Heart left ventricle (tissue), 13 donors: ENCODE data around the gene SMIM32.

Experiments
- POLR2A ChIP-seq, 2 donors: fragments of 450-650 bp; IDR thresholded peaks; one replicate each; pipeline ENCODE4 v1.6.1; 2017; ENCODE audit warnings: antibody characterized with exemption in 2 of 2, mild to moderate bottlenecking in 2 of 2, moderate library complexity in 2 of 2
- TF ChIP-seq, protein P1 (sequence below), 12 donors: fragments of 200-600 bp; sonication (generic) in 4 of 12; IDR thresholded peaks; one replicate each; pipeline versions ENCODE4 v1.5.0 to v1.8.0; 2018 to 2022; ENCODE audit warnings: antibody characterized with exemption in 12 of 12, mild to moderate bottlenecking in 5 of 12
- donor health status: ischemic (EF 13 %, LVEDD 7.1; RV severe dilation, severe dysfunction).
- donor health status: DM: no; HTN: yes; CAD: no.
- donor health status: DM: no; HTN: no; CAD: no.
- donor health status: ischemic (EF 25% LVEDD 6.9; RV normal size, moderate dysfunction).
- donor health status: ischemic (EF 25% LVEDD 5.7; RV mildly dilated, moderate dysfunction).
- donor health status: ischemic (EF 35%, LVEDD 5.7; RV mildly dilated, moderate dysfunction).
- donor health status: nonischemic (EF 11% LVEDD 7.7; RV severe dilation, severe dysfunction).
- donor health status: DM: yes; HTN: yes; CAD: no.
- donor health status: PGD.
- donor health status: ischemic (EF 29% LVEDD 5.4; RV normal size, mild dysfunction).
- donor health status: nonischemic (EF 23%, LVEDD 6.1; RV moderate dilation, normal function).

DNA sequence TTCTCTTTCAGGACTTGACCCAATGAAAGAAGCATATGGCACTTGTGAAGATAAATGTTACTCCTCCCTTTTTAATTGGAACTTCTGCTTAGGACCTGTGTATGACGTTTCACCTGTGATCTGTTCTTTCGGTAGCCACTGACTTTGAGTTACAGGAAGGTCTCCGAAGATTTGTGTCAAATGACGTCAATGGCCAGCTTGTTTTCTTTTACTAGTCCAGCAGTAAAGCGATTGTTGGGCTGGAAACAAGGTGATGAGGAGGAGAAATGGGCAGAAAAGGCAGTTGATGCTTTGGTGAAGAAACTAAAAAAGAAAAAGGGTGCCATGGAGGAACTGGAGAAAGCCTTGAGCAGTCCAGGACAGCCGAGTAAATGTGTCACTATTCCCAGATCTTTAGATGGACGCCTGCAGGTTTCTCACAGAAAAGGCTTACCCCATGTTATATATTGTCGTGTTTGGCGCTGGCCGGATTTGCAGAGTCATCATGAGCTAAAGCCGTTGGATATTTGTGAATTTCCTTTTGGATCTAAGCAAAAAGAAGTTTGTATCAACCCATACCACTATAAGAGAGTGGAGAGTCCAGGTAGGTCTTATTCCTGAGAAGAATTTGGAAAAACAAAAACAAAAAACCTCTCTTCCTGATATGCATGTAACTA, 39.3 kb downstream of the SMIM32 start:
- TF ChIP-seq, protein P1, sequence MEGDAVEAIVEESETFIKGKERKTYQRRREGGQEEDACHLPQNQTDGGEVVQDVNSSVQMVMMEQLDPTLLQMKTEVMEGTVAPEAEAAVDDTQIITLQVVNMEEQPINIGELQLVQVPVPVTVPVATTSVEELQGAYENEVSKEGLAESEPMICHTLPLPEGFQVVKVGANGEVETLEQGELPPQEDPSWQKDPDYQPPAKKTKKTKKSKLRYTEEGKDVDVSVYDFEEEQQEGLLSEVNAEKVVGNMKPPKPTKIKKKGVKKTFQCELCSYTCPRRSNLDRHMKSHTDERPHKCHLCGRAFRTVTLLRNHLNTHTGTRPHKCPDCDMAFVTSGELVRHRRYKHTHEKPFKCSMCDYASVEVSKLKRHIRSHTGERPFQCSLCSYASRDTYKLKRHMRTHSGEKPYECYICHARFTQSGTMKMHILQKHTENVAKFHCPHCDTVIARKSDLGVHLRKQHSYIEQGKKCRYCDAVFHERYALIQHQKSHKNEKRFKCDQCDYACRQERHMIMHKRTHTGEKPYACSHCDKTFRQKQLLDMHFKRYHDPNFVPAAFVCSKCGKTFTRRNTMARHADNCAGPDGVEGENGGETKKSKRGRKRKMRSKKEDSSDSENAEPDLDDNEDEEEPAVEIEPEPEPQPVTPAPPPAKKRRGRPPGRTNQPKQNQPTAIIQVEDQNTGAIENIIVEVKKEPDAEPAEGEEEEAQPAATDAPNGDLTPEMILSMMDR (IDR thresholded peaks at IDR 0.05): no peak
- TF ChIP-seq POLR2A (IDR thresholded peaks at IDR 0.05): no peak
